Uterus (tissue), 2 donors: ENCODE results near the gene MARCKSL1.

Source experiments
- POLR2A ChIP-seq, 2 donors: fragments of 450-650 bp; IDR thresholded peaks; one replicate each; pipeline ENCODE4 v1.6.1; 2016; ENCODE audit warnings: antibody characterized with exemption in 2 of 2, mild to moderate bottlenecking in 1 of 2, moderate library complexity in 1 of 2
- TF ChIP-seq, protein P1 (sequence below), 4 experiments: fragments of 200-600 bp in 2 of 4; fragments of 450-650 bp in 2 of 4; sonication (generic) in 2 of 4; IDR thresholded peaks; one replicate each; pipeline ENCODE4 v1.5.1; 2016 to 2019; ENCODE audit warnings: antibody characterized with exemption in 4 of 4, mild to moderate bottlenecking in 2 of 4, moderate library complexity in 1 of 4

DNA sequence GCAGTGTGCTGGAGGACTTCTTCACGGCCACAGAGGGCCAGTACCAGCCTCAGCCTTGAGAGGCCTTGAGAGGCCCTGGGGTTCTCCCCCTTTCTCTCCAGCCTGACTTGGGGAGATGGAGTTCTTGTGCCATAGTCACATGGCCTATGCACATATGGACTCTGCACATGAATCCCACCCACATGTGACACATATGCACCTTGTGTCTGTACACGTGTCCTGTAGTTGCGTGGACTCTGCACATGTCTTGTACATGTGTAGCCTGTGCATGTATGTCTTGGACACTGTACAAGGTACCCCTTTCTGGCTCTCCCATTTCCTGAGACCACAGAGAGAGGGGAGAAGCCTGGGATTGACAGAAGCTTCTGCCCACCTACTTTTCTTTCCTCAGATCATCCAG, 50.4 kb downstream of the MARCKSL1 start:
- TF ChIP-seq, protein P1, sequence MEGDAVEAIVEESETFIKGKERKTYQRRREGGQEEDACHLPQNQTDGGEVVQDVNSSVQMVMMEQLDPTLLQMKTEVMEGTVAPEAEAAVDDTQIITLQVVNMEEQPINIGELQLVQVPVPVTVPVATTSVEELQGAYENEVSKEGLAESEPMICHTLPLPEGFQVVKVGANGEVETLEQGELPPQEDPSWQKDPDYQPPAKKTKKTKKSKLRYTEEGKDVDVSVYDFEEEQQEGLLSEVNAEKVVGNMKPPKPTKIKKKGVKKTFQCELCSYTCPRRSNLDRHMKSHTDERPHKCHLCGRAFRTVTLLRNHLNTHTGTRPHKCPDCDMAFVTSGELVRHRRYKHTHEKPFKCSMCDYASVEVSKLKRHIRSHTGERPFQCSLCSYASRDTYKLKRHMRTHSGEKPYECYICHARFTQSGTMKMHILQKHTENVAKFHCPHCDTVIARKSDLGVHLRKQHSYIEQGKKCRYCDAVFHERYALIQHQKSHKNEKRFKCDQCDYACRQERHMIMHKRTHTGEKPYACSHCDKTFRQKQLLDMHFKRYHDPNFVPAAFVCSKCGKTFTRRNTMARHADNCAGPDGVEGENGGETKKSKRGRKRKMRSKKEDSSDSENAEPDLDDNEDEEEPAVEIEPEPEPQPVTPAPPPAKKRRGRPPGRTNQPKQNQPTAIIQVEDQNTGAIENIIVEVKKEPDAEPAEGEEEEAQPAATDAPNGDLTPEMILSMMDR (IDR thresholded peaks at IDR 0.05), result no peak
- no peak for TF ChIP-seq POLR2A (IDR thresholded peaks at IDR 0.05)
